Mesodermal cell (in vitro differentiated cells): ENCODE data around the gene SBNO1. TPM values are rescaled to one million over a fixed set of nuclear protein-coding genes. Genes with fewer than 3 reads are reported as not detected.
"Not testable (repeated sequence)": the region's sequence is repeated elsewhere in the genome, so short reads cannot be mapped to it uniquely, and the experiment has no call there.

Source experiments
- H3K27ac ChIP-seq: 2 replicates; pipeline ENCODE4 v1.7.0; 2013; ENCODE audit warnings: mild to moderate bottlenecking, low read depth, low read length, moderate library complexity; ENCODE audit not compliant: severe bottlenecking
- H3K36me3 ChIP-seq: 2 replicates; pipeline ENCODE4 v1.7.1; 2013; ENCODE audit warnings: mild to moderate bottlenecking, low read length, moderate library complexity; ENCODE audit not compliant: control insufficient read depth, insufficient read depth
- H3K4me1 ChIP-seq: one replicate; pipeline ENCODE4 v1.7.1; 2013; ENCODE audit warnings: mild to moderate bottlenecking, low read length; ENCODE audit not compliant: insufficient read depth, control insufficient read depth, poor library complexity, severe bottlenecking
- H3K4me3 ChIP-seq: 2 replicates; pipeline ENCODE4 v1.7.0; 2013; ENCODE audit warnings: low read length, control low read depth, mild to moderate bottlenecking; ENCODE audit not compliant: insufficient read depth, poor library complexity, severe bottlenecking; ENCODE audit errors: extremely low read depth
- H3K9me3 ChIP-seq: 2 replicates; pipeline ENCODE4 v1.7.1; 2013; ENCODE audit warnings: mild to moderate bottlenecking, low read length, moderate library complexity; ENCODE audit not compliant: control insufficient read depth
- WGBS, 2 experiments: methylation state at CpG; one replicate each; pipeline ENCODE4 v1.1.5; 2013; ENCODE audit warnings: missing lambda C conversion rate in 2 of 2; ENCODE audit not compliant: insufficient coverage in 2 of 2; 5-methylcytosine and 5-hydroxymethylcytosine counted together
- polyA plus RNA-seq, 2 experiments: library from polyadenylated mRNA; stranded (reverse); fragments of 50-300 nt; gene quantifications; one replicate each; pipeline ENCODE4 v1.2.3, GENCODE V29; 2013

The SBNO1 gene
- polyA plus RNA-seq (2013, experiment 1 of 2) = 21.3 TPM
- 21.9 TPM for polyA plus RNA-seq (2013, experiment 2 of 2)

GRCh38 chr12:123364532-123365024 is at the start of gene SBNO1:
TSS of gene SBNO1 (minus strand) at chr12:123364847. CDS start at chr12:123350441, 14,406 bp downstream.
- H3K36me3 ChIP-seq = peaks cover 14% of the 10 kb centered on the region
- 0% methylated on average over 6 to 21 of the region's 47 CpGs for WGBS, 2 experiments
- H3K4me1 ChIP-seq = peaks cover 7% of the 10 kb centered on the region
- peak within 1 kb of the TSS; percentile 98 for H3K4me3 ChIP-seq
- H3K27ac ChIP-seq = peak within 1 kb of the TSS; percentile 95
- H3K9me3 ChIP-seq = no peaks in the 10 kb centered on the region

DNA sequence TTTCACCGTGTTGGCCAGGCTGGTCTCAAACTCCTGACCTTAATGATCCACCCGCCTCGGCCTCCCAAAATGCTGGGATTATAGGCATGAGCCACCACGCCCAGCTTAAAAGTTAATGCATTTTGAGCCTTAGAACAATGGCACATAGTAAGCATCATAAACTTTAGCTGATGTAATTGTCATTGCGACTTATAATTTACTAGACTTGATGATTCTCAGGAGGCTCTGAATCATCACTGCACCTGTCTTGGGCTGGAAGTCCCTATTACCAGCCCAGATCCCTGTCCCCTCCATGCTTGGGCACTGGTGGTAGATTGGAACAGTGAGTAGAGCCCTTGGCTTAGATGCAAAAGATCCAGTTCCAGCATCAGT is 45.4 kb upstream of the SBNO1 start:
- Histone ChIP-seq H3K27ac (no peak overlapping the region), H3K36me3 (peaks cover 26% of the 10 kb centered on the region), H3K4me3 (no peak overlapping the region), H3K4me1 (no peaks in the 10 kb centered on the region), H3K9me3 (no peaks in the 10 kb centered on the region)
- whole genome bisulfite sequencing, 2 experiments = 75 to 85% methylated on average over 4 to 5 of the region's 5 CpGs

- not testable (repeated sequence) for H3K4me1 ChIP-seq, H3K4me3 ChIP-seq, H3K27ac ChIP-seq, H3K9me3 ChIP-seq
- peaks cover 32% of the 10 kb centered on the region for H3K36me3 ChIP-seq
- WGBS, 2 experiments = 95 to 100% methylated on average over 6 to 10 of the region's 11 CpGs
Measured at GRCh38 chr12:123409284-123410040, 44.8 kb upstream of the SBNO1 start.

DNA sequence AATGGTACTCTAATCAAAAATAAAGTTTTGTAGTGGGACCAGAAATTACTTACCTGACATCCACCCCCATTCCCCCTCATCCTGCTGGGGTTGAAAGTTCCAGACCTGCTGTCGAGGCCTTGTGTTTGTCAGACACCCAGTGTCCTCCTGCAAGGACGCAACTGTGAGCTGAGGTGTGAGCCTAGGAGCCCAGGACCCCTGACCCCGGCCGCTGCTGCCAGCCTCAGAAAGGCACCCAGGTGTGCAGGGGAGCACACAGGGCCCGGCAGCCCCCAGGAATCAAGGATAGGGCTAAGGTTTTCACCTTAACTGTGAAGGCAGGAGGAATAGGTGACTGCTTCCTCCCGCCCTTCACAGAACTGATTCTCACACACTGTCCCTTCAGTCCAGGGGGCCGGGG is 44.0 kb upstream of the SBNO1 start:
- not testable (repeated sequence) for H3K9me3 ChIP-seq, H3K4me3 ChIP-seq, H3K4me1 ChIP-seq, H3K27ac ChIP-seq
- 93 to 96% methylated on average over 3 to 4 of the region's 7 CpGs for WGBS, 2 experiments
- peaks cover 40% of the 10 kb centered on the region for H3K36me3 ChIP-seq

DNA sequence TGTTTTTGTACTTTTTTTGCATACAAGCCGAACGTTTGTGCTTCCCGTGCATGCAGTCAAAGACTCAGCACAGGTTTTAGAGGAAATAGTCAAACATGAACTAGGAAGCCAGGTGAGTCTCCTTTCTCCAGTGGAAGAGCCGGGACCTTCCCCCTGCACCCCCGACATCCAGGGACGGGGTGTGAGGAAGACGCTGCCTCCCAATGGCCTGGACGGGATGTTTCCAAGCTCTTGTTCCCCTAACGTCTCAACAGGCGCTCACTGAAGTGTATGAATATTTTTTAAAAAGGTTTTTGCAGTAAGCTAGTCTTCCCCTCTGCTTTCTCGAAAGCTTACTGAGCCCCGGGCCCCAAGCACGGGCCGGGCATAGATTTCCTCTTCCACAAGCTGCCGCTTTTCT is 43.3 kb upstream of the SBNO1 start:
- peaks cover 47% of the 10 kb centered on the region for H3K36me3 ChIP-seq
- not testable (repeated sequence) for H3K9me3 ChIP-seq, H3K4me1 ChIP-seq, H3K4me3 ChIP-seq, H3K27ac ChIP-seq
- WGBS, 2 experiments = 82 to 91% methylated on average over 3 to 4 of the region's 15 CpGs

DNA sequence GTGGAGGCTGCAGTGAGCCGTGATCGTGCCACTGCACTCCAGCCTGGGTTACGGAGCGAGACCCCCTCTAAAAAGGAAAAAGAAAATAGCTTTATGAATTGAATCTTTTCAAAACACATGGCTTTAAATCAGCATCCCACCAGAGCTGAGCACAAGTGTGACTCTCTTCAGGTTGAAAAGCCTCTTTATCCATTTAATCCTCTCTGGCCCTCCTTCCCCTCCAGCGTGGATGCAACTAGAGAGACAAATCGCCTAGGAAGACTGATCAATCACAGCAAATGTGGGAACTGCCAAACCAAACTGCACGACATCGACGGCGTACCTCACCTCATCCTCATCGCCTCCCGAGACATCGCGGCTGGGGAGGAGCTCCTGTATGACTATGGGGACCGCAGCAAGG is 42.6 kb upstream of the SBNO1 start:
- H3K36me3 ChIP-seq = peaks cover 54% of the 10 kb centered on the region
- H3K9me3 ChIP-seq, H3K27ac ChIP-seq, H3K4me3 ChIP-seq, H3K4me1 ChIP-seq: not testable (repeated sequence)
- no CpG with 5 or more reads among the region's 15 CpGs for WGBS, 2 experiments

- no peaks in the 10 kb centered on the region for H3K9me3 ChIP-seq
- H3K4me1 ChIP-seq = no peaks in the 10 kb centered on the region
- 100% methylated on average over 4 to 5 of the region's 9 CpGs for WGBS, 2 experiments
- no peak overlapping the region for H3K27ac ChIP-seq
- no peak overlapping the region for H3K4me3 ChIP-seq
- H3K36me3 ChIP-seq = peaks cover 71% of the 10 kb centered on the region
Measured at GRCh38 chr12:123404581-123404980, 39.9 kb upstream of the SBNO1 start.

GRCh38 chr12:123401753-123402683 is 37.4 kb upstream of the SBNO1 start:
- no peak overlapping the region for H3K27ac ChIP-seq
- peaks cover 90% of the 10 kb centered on the region for H3K36me3 ChIP-seq

DNA sequence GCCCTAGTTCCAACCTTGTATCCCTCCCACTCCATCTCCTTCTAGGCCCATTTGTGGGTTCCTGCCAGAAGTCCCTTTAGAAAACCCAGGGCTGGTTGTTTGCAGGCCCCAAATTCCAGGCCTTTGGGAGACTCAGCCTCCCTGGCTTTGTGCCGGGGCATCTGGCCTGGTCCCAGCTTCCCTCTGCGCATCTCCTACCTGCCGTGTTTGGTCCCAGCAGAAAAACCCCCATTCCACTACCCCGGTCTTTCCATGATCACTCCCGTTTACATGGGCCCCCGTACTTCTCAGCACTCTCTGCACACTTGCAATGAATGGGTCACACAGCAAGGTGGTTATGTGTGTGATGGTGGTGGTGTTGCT is 34.6 kb upstream of the SBNO1 start:
- no peaks in the 10 kb centered on the region for H3K4me1 ChIP-seq
- WGBS, 2 experiments = 80 to 100% methylated on average over 1 to 4 of the region's 6 CpGs
- H3K9me3 ChIP-seq = no peaks in the 10 kb centered on the region
- H3K27ac ChIP-seq = no peak overlapping the region
- H3K4me3 ChIP-seq = no peak overlapping the region
- peaks cover 89% of the 10 kb centered on the region for H3K36me3 ChIP-seq

More at GRCh38 chr12:123401753-123402683, 37.4 kb upstream of the SBNO1 start:
- WGBS, 2 experiments = 60 to 70% methylated on average over 11 to 12 of the region's 15 CpGs
- Histone ChIP-seq H3K9me3 (no peaks in the 10 kb centered on the region), H3K4me3 (no peak overlapping the region), H3K4me1 (no peaks in the 10 kb centered on the region)

GRCh38 chr12:123398550-123399254 is 34.1 kb upstream of the SBNO1 start:
- H3K9me3 ChIP-seq = no peaks in the 10 kb centered on the region
- 94 to 95% methylated on average over 11 to 13 of the region's 14 CpGs for WGBS, 2 experiments
- H3K4me3 ChIP-seq = no peak overlapping the region
- H3K4me1 ChIP-seq = no peaks in the 10 kb centered on the region
- peaks cover 89% of the 10 kb centered on the region for H3K36me3 ChIP-seq
- H3K27ac ChIP-seq = no peak overlapping the region
